GM12891 (cell line): Measurements from ENCODE around the gene TMEM120A.

Experiments
- POLR2A ChIP-seq: IDR thresholded peaks from 2 replicates; pipeline ENCODE4 v1.6.1; 2011; ENCODE audit warnings: low read depth, low read length, control low read depth
- POLR2AphosphoS5 ChIP-seq: IDR thresholded peaks from 2 replicates; pipeline ENCODE4 v1.6.1; 2011; ENCODE audit warnings: low read depth, low read length, control low read depth
- SPI1 ChIP-seq: IDR thresholded peaks from 2 replicates; pipeline ENCODE4 v1.6.1; 2011; ENCODE audit warnings: low read depth, low read length, control low read depth

GRCh38 chr7:75971309-75971960 lies 23.0 kb downstream of the TMEM120A start:
- TF ChIP-seq POLR2AphosphoS5: no peak
- no peak for TF ChIP-seq POLR2A
- no peak for TF ChIP-seq SPI1
